PC-9 (cell line): Measurements from ENCODE around the gene KRTAP20-2. TPM values are rescaled to one million over a fixed set of nuclear protein-coding genes. Genes with fewer than 3 reads are reported as not detected.

ENCODE experiments used
- Bru-seq: library from RNA; stranded (reverse); fragments of 400-500 nt; gene quantifications from one replicate; lab custom pipeline; 2021; lab: Mats Ljungman, UMichigan
- BruChase-seq, 2 experiments: library from RNA; stranded (reverse); fragments of 400-500 nt; gene quantifications; one replicate each; lab custom pipeline; 2021; lab: Mats Ljungman, UMichigan
- BruUV-seq: library from RNA; stranded (reverse); fragments of 400-500 nt; replicated peaks from 2 replicates; lab custom pipeline; 2021; lab: Mats Ljungman, UMichigan
- CTCF ChIA-PET: fragments of 300-600 bp; sonication (Branson Sonifier 250); formaldehyde crosslinking; loops from one replicate; lab custom pipeline; 2022; ENCODE audit warnings: antibody characterized with exemption; lab: Charles Lee
- POLR2A ChIA-PET: fragments of 300-600 bp; sonication (Branson Sonifier 250); formaldehyde crosslinking; loops from one replicate; lab custom pipeline; 2022; ENCODE audit warnings: antibody characterized with exemption; ENCODE audit not compliant: unreplicated experiment; lab: Charles Lee
- DNase-seq, 2 experiments: peaks; one replicate each; pipeline versions ENCODE4 v3.0.0 to v3.0.0-alpha.2; 2015 to 2022; ENCODE audit warnings: mixed read lengths in 1 of 2
- H2AFZ ChIP-seq: fragments of 200-600 bp; sonication (generic); 2 replicates; pipeline ENCODE4 v1.8.1; 2017; ENCODE audit warnings: antibody characterized with exemption
- H3F3A ChIP-seq: fragments of 200-600 bp; sonication (generic); 2 replicates; pipeline ENCODE4 v1.8.1; 2017; ENCODE audit warnings: antibody characterized with exemption, mild to moderate bottlenecking, low read depth; ENCODE audit not compliant: insufficient read depth
- H3K27ac ChIP-seq: fragments of 200-600 bp; sonication (generic); 2 replicates; pipeline ENCODE4 v1.6.1; 2016; ENCODE audit warnings: mixed run types
- H3K27me3 ChIP-seq: fragments of 200-600 bp; sonication (generic); 2 replicates; pipeline ENCODE4 v1.6.1; 2016; ENCODE audit warnings: low read depth, mixed run types; ENCODE audit not compliant: insufficient read depth
- H3K36me3 ChIP-seq: fragments of 200-600 bp; sonication (generic); 2 replicates; pipeline ENCODE4 v1.6.1; 2016; ENCODE audit warnings: low read depth, mixed run types
- H3K4me1 ChIP-seq: fragments of 200-600 bp; sonication (generic); replicated peaks from 2 replicates; pipeline ENCODE4 v1.6.1; 2016; ENCODE audit warnings: mixed run types; ENCODE audit not compliant: insufficient read depth
- H3K4me2 ChIP-seq: fragments of 200-600 bp; sonication (generic); 2 replicates; pipeline ENCODE4 v1.6.1; 2017; ENCODE audit warnings: mixed run types
- H3K4me3 ChIP-seq: fragments of 200-600 bp; sonication (generic); 2 replicates; pipeline ENCODE4 v1.6.1; 2016; ENCODE audit warnings: mixed run types
- H3K79me2 ChIP-seq: fragments of 200-600 bp; sonication (generic); 2 replicates; pipeline ENCODE4 v1.6.1; 2017; ENCODE audit warnings: low read depth, mixed run types
- H3K9me2 ChIP-seq: fragments of 200-600 bp; sonication (generic); 2 replicates; pipeline ENCODE4 v1.8.1; 2017; ENCODE audit warnings: mild to moderate bottlenecking; ENCODE audit not compliant: insufficient read depth
- H3K9me3 ChIP-seq: fragments of 200-600 bp; sonication (generic); 2 replicates; pipeline ENCODE4 v1.8.1; 2016; ENCODE audit warnings: low read depth; ENCODE audit not compliant: insufficient read depth
- H4K20me1 ChIP-seq: fragments of 200-600 bp; sonication (generic); 2 replicates; pipeline ENCODE4 v1.8.1; 2017; ENCODE audit not compliant: insufficient read depth
- CTCF ChIP-seq: fragments of 200-600 bp; sonication (generic); conservative IDR thresholded peaks from 2 replicates; pipeline ENCODE4 v1.6.1; 2017; ENCODE audit warnings: mixed run types, antibody characterized with exemption, mild to moderate bottlenecking, moderate library complexity
- EZH2 ChIP-seq: fragments of 200-600 bp; sonication (generic); IDR thresholded peaks from 2 replicates; pipeline ENCODE4 v1.8.0; 2017; ENCODE audit warnings: antibody characterized with exemption, low read depth
- intact Hi-C: fragments of 100-400 bp; cut with micrococcal nuclease; formaldehyde crosslinking; loops from one replicate; pipeline ENCODE4 v1.10.0; 2022; ENCODE audit not compliant: unreplicated experiment
- long read RNA-seq: library from polyadenylated mRNA; stranded (forward); transcript quantifications from one replicate; pipeline ENCODE4 v2.0.0, GENCODE V29; 2022
- total RNA-seq: library from RNA; stranded (reverse); gene quantifications from 2 replicates; pipeline ENCODE4 v1.2.3, GENCODE V29; 2021

Gene KRTAP20-2
- total RNA-seq (not detected in 2 replicates), Bru-seq, nascent RNA (not detected), BruChase-seq, experiment 1, labeled RNA remaining after a 2-hour chase (not detected), BruChase-seq, experiment 2, labeled RNA remaining after a 6-hour chase (not detected)
- long read RNA-seq = 0 reads

- H2AFZ ChIP-seq = no peak within 1 kb of the TSS
- H4K20me1 ChIP-seq = no peaks in the 10 kb centered on the region
- no peaks in the 10 kb centered on the region for H3K79me2 ChIP-seq
- POLR2A ChIA-PET = no interaction called here
- no TSS peak for BruUV-seq
- CTCF ChIA-PET = no interaction called here
- no peaks in the 10 kb centered on the region for H3F3A ChIP-seq
- TF ChIP-seq CTCF = no peak
- no peak for TF ChIP-seq EZH2
- intact Hi-C loops = no loop called here
- no peaks in the 10 kb centered on the region for H3K9me3 ChIP-seq
- no peaks in the 10 kb centered on the region for H3K4me1 ChIP-seq
- H3K4me3 ChIP-seq = no peak within 1 kb of the TSS
- no peak for DNase-seq
- no peaks in the 10 kb centered on the region for H3K36me3 ChIP-seq
- H3K9me2 ChIP-seq = no peaks in the 10 kb centered on the region
- H3K27ac ChIP-seq = no peak within 1 kb of the TSS
- no peaks in the 10 kb centered on the region for H3K27me3 ChIP-seq
- no peak within 1 kb of the TSS for H3K4me2 ChIP-seq
These were observed at the start of gene KRTAP20-2 for GRCh38 chr21:30634906-30635305. KRTAP20-2 (plus strand) TSS chr21:30635206; CDS start chr21:30635264, 58 bp downstream.

GRCh38 chr21:30590297-30590696, 44.7 kb upstream of the KRTAP20-2 start, which contains the start of gene KRTAP22-2:
KRTAP22-2 (minus strand) TSS chr21:30590397.
- no peak for DNase-seq
- H3K79me2 ChIP-seq = no peaks in the 10 kb centered on the region
- POLR2A ChIA-PET = no interaction called here
- H3K27me3 ChIP-seq = no peaks in the 10 kb centered on the region
- TF ChIP-seq CTCF = no peak
- no peak for TF ChIP-seq EZH2
- no peaks in the 10 kb centered on the region for H3K9me2 ChIP-seq
- no peaks in the 10 kb centered on the region for H3K36me3 ChIP-seq
- H3K27ac ChIP-seq = no peak within 1 kb of the TSS
- H2AFZ ChIP-seq = no peak within 1 kb of the TSS
- no peak within 1 kb of the TSS for H3K4me3 ChIP-seq
- H3K4me2 ChIP-seq = no peak within 1 kb of the TSS
- no peaks in the 10 kb centered on the region for H3K4me1 ChIP-seq
- no peaks in the 10 kb centered on the region for H3F3A ChIP-seq
- no TSS peak for BruUV-seq
- CTCF ChIA-PET = no interaction called here
- no peaks in the 10 kb centered on the region for H4K20me1 ChIP-seq
- no peaks in the 10 kb centered on the region for H3K9me3 ChIP-seq
- intact Hi-C loops = no loop called here

- H3K27ac ChIP-seq = no peak within 1 kb of the TSS
- intact Hi-C loops = no loop called here
- no peaks in the 10 kb centered on the region for H3K9me3 ChIP-seq
- no peaks in the 10 kb centered on the region for H3K79me2 ChIP-seq
- no peak within 1 kb of the TSS for H3K4me2 ChIP-seq
- DNase-seq = no peak
- H4K20me1 ChIP-seq = no peaks in the 10 kb centered on the region
- no peaks in the 10 kb centered on the region for H3F3A ChIP-seq
- no peaks in the 10 kb centered on the region for H3K36me3 ChIP-seq
- H3K4me3 ChIP-seq = no peak within 1 kb of the TSS
- POLR2A ChIA-PET = no interaction called here
- no peaks in the 10 kb centered on the region for H3K9me2 ChIP-seq
- no peaks in the 10 kb centered on the region for H3K4me1 ChIP-seq
- H2AFZ ChIP-seq = no peak within 1 kb of the TSS
- H3K27me3 ChIP-seq = no peaks in the 10 kb centered on the region
- CTCF ChIA-PET = no interaction called here
- no TSS peak for BruUV-seq
- TF ChIP-seq EZH2 (no peak), CTCF (no peak)
These were observed 42.9 kb upstream of the KRTAP20-2 start, which contains the start of gene KRTAP6-3 for GRCh38 chr21:30592140-30592539. KRTAP6-3 (plus strand) TSS chr21:30592440; CDS start chr21:30592446, 6 bp downstream.
